Endothelial cell of umbilical vein (primary cell): ENCODE results near the gene GAB2. TPM values are rescaled to one million over a fixed set of nuclear protein-coding genes. Genes with fewer than 3 reads are reported as not detected.

Experiments
- BruUV-seq: library from RNA; stranded (reverse); fragments of 400-500 nt; replicated peaks from 2 replicates; lab custom pipeline; 2021; lab: Mats Ljungman, UMichigan
- CTCF ChIA-PET: fragments of 300-600, 350-600 bp; sonication (Branson Sonifier 250); formaldehyde crosslinking; loops from one replicate; lab custom pipeline; 2021; ENCODE audit warnings: antibody characterized with exemption, inconsistent platforms; lab: Charles Lee
- POLR2A ChIA-PET: fragments of 300-600, 350-600 bp; sonication (Branson Sonifier 250); formaldehyde crosslinking; loops from one replicate; lab custom pipeline; 2021; ENCODE audit warnings: antibody characterized with exemption, inconsistent platforms; lab: Charles Lee
- DNase-seq: peaks from one replicate; pipeline ENCODE4 v3.0.0-alpha.2; 2011; ENCODE audit warnings: low read depth, low spot score
- FAIRE-seq: peaks from 2 replicates; lab custom pipeline; 2011; peaks lifted over from hg19 to GRCh38; lab: Jason Lieb, UNC
- H2AFZ ChIP-seq: 2 replicates; pipeline ENCODE4 v1.6.0; 2012; ENCODE audit warnings: low read depth, low read length, control low read depth, inconsistent platforms
- H3K27ac ChIP-seq: 2 replicates; pipeline ENCODE4 v1.5.1; 2011; ENCODE audit warnings: low read depth, mild to moderate bottlenecking, control low read depth, low read length, moderate library complexity; ENCODE audit not compliant: insufficient read depth
- H3K27me3 ChIP-seq, 2 experiments: 2 replicates each; pipeline versions ENCODE4 v1.6.0 to v1.6.1; 2011; ENCODE audit warnings: low read length in 2 of 2, mixed read lengths in 1 of 2; ENCODE audit not compliant: control insufficient read depth in 2 of 2, insufficient read depth in 2 of 2
- H3K36me3 ChIP-seq, 2 experiments: 2 replicates in 1 of 2; 3 replicates in 1 of 2; pipeline ENCODE4 v1.5.1; 2011; ENCODE audit warnings: low read length in 2 of 2, mild to moderate bottlenecking in 1 of 2, moderate library complexity in 1 of 2; ENCODE audit not compliant: control insufficient read depth in 2 of 2, insufficient read depth in 2 of 2; ENCODE audit errors: extremely low read depth in 1 of 2
- H3K4me1 ChIP-seq: 3 replicates; pipeline ENCODE4 v1.5.1; 2011; ENCODE audit warnings: mild to moderate bottlenecking, low read length; ENCODE audit not compliant: control insufficient read depth, insufficient read depth; ENCODE audit errors: extremely low read depth
- H3K4me2 ChIP-seq: 2 replicates; pipeline ENCODE4 v1.6.1; 2011; ENCODE audit warnings: low read length, control low read depth, mixed read lengths; ENCODE audit not compliant: insufficient read depth
- H3K4me3 ChIP-seq, 3 experiments: fragments of 200-600 bp in 1 of 3; sonication (generic), shearing (Covaris generic) in 1 of 3; replicated peaks in 1 of 3; 2 replicates each; pipeline ENCODE4 v1.5.1; 2011 to 2016; ENCODE audit warnings: control low read depth in 3 of 3, low read length in 3 of 3, mild to moderate bottlenecking in 2 of 3, inconsistent platforms in 1 of 3, low read depth in 1 of 3, moderate library complexity in 1 of 3; ENCODE audit not compliant: insufficient read depth in 1 of 3
- H3K79me2 ChIP-seq: 2 replicates; pipeline ENCODE4 v1.6.0; 2012; ENCODE audit warnings: low read length, inconsistent platforms; ENCODE audit not compliant: control insufficient read depth, insufficient read depth
- H3K9ac ChIP-seq: replicated peaks from 2 replicates; pipeline ENCODE3; 2011; ENCODE audit warnings: low read length, control low read depth; ENCODE audit not compliant: insufficient read depth; ENCODE audit errors: extremely low read depth
- H3K9me1 ChIP-seq: replicated peaks from 3 replicates; pipeline ENCODE4 v1.6.0; 2011; ENCODE audit warnings: mild to moderate bottlenecking, low read length; ENCODE audit not compliant: control insufficient read depth, insufficient read depth; ENCODE audit errors: extremely low read depth
- H3K9me3 ChIP-seq: replicated peaks from 2 replicates; pipeline ENCODE4 v1.5.1; 2012; ENCODE audit warnings: low read length, inconsistent platforms; ENCODE audit not compliant: control insufficient read depth, insufficient read depth
- H4K20me1 ChIP-seq: replicated peaks from 2 replicates; pipeline ENCODE3; 2011; ENCODE audit warnings: mild to moderate bottlenecking, low read length; ENCODE audit not compliant: control insufficient read depth, insufficient read depth; ENCODE audit errors: extremely low read depth
- EZH2 ChIP-seq: IDR thresholded peaks from 2 replicates; pipeline ENCODE4 v1.6.1; 2012; ENCODE audit warnings: borderline replicate concordance, low read depth, mild to moderate bottlenecking, moderate library complexity, low read length, inconsistent platforms; ENCODE audit not compliant: severe bottlenecking
- POLR2A ChIP-seq: IDR thresholded peaks from 2 replicates; pipeline ENCODE4 v1.6.1; 2012; ENCODE audit warnings: low read depth, mild to moderate bottlenecking, control low read depth, low read length
- dilution Hi-C: fragments of 300-500 bp; cut with MboI; formaldehyde crosslinking; loops from one replicate; pipeline ENCODE4 v1.15.0; 2019; ENCODE audit warnings: low sequenced_read_pairs; ENCODE audit not compliant: extremely low pct_ligation_motif_present
- intact Hi-C: fragments of 100-400 bp; cut with micrococcal nuclease; formaldehyde crosslinking; loops from one replicate; pipeline ENCODE4 v1.10.0; 2022
- polyA plus RNA-seq, 4 experiments: library from polyadenylated mRNA; depleted of rRNA in 3 of 4; stranded (reverse) in 3 of 4; unstranded in 1 of 4; fragments of >200 nt; gene quantifications; 2 replicates each; pipeline versions ENCODE4 v1.2.1 to v1.2.3, GENCODE V29; 2011 to 2012; ENCODE audit warnings: missing spikeins in 1 of 4
- total RNA-seq: library from RNA; stranded (reverse); gene quantifications from 2 replicates; pipeline ENCODE4 v1.2.3, GENCODE V29; 2021
- TF ChIP-seq, protein P1 (sequence below), 2 donors: IDR thresholded peaks; 1 replicate in 1 of 2; 2 replicates in 1 of 2; pipeline ENCODE4 v1.5.1; 2011; ENCODE audit warnings: low read length in 2 of 2, mild to moderate bottlenecking in 2 of 2, moderate library complexity in 2 of 2, control low read depth in 1 of 2, inconsistent platforms in 1 of 2, low read depth in 1 of 2; ENCODE audit not compliant: insufficient read depth in 1 of 2; ENCODE audit errors: extremely low read depth in 1 of 2
- TF ChIP-seq, protein P2 (sequence below): IDR thresholded peaks from 2 replicates; pipeline ENCODE4 v1.6.1; 2011; ENCODE audit not compliant: insufficient read depth, insufficient read length

Gene GAB2
- total and polyA plus RNA-seq, 2 donors (not counting 3 experiments of a cell fraction or from before 2014, with no cell fraction given), result 19.6 to 39.6 TPM

DNA sequence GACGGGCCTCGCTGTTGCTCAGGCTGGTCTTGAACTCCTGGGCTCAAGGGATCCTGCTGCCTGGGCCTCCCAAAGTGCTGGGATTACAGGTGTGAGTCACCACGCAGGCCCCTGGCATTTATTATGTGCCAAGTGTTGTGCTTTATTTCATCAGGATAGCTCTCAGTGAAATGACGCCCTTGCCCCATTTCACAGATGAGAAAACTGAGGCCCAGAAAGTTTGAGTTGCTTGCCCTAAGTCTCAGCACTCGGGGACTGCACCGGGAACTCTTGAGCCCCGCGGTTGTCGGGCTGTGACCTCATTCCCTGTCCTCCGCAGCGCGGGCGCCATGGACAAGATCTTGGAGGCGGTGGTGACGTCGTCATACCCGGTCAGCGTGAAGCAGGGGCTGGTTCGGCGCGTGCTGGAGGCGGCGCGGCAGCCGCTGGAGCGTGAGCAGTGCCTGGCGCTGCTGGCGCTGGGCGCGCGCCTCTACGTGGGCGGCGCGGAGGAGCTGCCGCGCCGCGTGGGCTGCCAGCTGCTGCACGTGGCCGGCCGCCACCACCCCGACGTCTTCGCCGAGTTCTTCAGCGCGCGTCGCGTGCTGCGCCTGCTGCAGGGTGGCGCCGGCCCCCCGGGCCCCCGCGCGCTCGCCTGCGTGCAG, 221.6 kb downstream of the GAB2 start:
- Histone ChIP-seq H3K27ac (no peak overlapping the region), H3K9me1 (no peaks in the 10 kb centered on the region), H4K20me1 (no peaks in the 10 kb centered on the region), H3K9ac (no peak overlapping the region), H3K27me3 (no peaks in the 10 kb centered on the region), H2AFZ (no peak overlapping the region), H3K36me3 (peaks cover 0 to 16% of the 10 kb centered on the region in 2 experiments), H3K79me2 (peaks cover 4% of the 10 kb centered on the region), H3K4me2 (no peak overlapping the region), H3K4me1 (peaks cover 9% of the 10 kb centered on the region), H3K4me3 (no peak overlapping the region), H3K9me3 (no peaks in the 10 kb centered on the region)
- ChIA-PET CTCF (interaction anchor here (0.6 kb wide), 1 partner anchor 236 kb away, joined by 3 read pairs; no protein-coding TSS in a partner anchor), POLR2A (no interaction called here)
- dilution Hi-C loops, result no loop called here
- intact Hi-C loops, result no loop called here
- BruUV-seq, result no TSS peak
- FAIRE-seq (no peak), DNase-seq (no peak)
- TF ChIP-seq, protein P1, sequence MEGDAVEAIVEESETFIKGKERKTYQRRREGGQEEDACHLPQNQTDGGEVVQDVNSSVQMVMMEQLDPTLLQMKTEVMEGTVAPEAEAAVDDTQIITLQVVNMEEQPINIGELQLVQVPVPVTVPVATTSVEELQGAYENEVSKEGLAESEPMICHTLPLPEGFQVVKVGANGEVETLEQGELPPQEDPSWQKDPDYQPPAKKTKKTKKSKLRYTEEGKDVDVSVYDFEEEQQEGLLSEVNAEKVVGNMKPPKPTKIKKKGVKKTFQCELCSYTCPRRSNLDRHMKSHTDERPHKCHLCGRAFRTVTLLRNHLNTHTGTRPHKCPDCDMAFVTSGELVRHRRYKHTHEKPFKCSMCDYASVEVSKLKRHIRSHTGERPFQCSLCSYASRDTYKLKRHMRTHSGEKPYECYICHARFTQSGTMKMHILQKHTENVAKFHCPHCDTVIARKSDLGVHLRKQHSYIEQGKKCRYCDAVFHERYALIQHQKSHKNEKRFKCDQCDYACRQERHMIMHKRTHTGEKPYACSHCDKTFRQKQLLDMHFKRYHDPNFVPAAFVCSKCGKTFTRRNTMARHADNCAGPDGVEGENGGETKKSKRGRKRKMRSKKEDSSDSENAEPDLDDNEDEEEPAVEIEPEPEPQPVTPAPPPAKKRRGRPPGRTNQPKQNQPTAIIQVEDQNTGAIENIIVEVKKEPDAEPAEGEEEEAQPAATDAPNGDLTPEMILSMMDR (IDR thresholded peaks at IDR 0.05; ENCODE audit: extremely low read depth in 1 of 2, insufficient read depth in 1 of 2, low read depth in 1 of 2, low read length in 2 of 2), result no peak
- TF ChIP-seq EZH2, result no peak
- TF ChIP-seq, protein P2, sequence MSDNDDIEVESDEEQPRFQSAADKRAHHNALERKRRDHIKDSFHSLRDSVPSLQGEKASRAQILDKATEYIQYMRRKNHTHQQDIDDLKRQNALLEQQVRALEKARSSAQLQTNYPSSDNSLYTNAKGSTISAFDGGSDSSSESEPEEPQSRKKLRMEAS, result no peak
- TF ChIP-seq POLR2A, result no peak

DNA sequence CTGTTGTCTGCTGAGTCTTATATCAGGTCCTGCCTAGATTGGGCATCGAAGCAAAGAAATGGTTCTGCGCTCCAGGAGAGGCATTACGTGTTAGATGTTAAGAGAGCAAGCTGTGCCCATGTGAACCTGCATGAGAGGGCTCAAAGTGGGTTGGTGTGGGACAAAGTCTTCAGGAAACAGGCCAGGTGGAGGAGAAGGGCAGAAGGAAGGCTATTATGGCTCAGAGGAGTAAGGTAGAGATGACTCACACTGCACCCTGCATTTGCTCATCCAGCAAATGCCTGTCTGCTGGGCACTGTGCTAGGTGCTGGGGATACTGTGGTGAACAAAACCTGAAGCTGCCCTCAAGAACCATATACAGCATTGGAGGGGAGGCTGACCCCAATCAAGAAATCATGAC, 223.1 kb downstream of the GAB2 start:
- Histone ChIP-seq H3K9ac (no peak overlapping the region), H3K27me3 (no peaks in the 10 kb centered on the region), H3K9me1 (no peaks in the 10 kb centered on the region), H3K36me3 (peaks cover 0 to 9% of the 10 kb centered on the region in 2 experiments), H3K4me1 (peaks cover 16% of the 10 kb centered on the region), H3K27ac (no peak overlapping the region), H3K4me3 (no peak overlapping the region), H3K9me3 (no peaks in the 10 kb centered on the region), H2AFZ (no peak overlapping the region), H4K20me1 (no peaks in the 10 kb centered on the region), H3K79me2 (peaks cover 13% of the 10 kb centered on the region), H3K4me2 (no peak overlapping the region)
- no peak for DNase-seq
- no peak for FAIRE-seq
- TF ChIP-seq, protein P2, result no peak
- TF ChIP-seq, protein P1 (IDR thresholded peaks at IDR 0.05; ENCODE audit: extremely low read depth in 1 of 2, insufficient read depth in 1 of 2, low read depth in 1 of 2, low read length in 2 of 2), result no peak
- no TSS peak for BruUV-seq
- dilution Hi-C loops, result no loop called here
- intact Hi-C loops, result no loop called here
- POLR2A ChIA-PET, result no interaction called here
- CTCF ChIA-PET, result interaction anchor here (1.5 kb wide), 1 partner anchor 370 kb away, joined by 5 read pairs; no protein-coding TSS in a partner anchor
